Endothelial cell of umbilical vein (primary cell): ENCODE data around the gene FJX1. TPM values are rescaled to one million over a fixed set of nuclear protein-coding genes. Genes with fewer than 3 reads are reported as not detected.
A peak's percentile ranks its signal among the peaks of the same experiment; 100 is the strongest.

Source experiments
- BruUV-seq: library from RNA; stranded (reverse); fragments of 400-500 nt; replicated peaks from 2 replicates; lab custom pipeline; 2021; lab: Mats Ljungman, UMichigan
- CTCF ChIA-PET: fragments of 300-600, 350-600 bp; sonication (Branson Sonifier 250); formaldehyde crosslinking; loops from one replicate; lab custom pipeline; 2021; ENCODE audit warnings: antibody characterized with exemption, inconsistent platforms; lab: Charles Lee
- POLR2A ChIA-PET: fragments of 300-600, 350-600 bp; sonication (Branson Sonifier 250); formaldehyde crosslinking; loops from one replicate; lab custom pipeline; 2021; ENCODE audit warnings: antibody characterized with exemption, inconsistent platforms; lab: Charles Lee
- DNase-seq: peaks from one replicate; pipeline ENCODE4 v3.0.0-alpha.2; 2011; ENCODE audit warnings: low read depth, low spot score
- FAIRE-seq: peaks from 2 replicates; lab custom pipeline; 2011; peaks lifted over from hg19 to GRCh38; lab: Jason Lieb, UNC
- H2AFZ ChIP-seq: 2 replicates; pipeline ENCODE4 v1.6.0; 2012; ENCODE audit warnings: low read depth, low read length, control low read depth, inconsistent platforms
- H3K27ac ChIP-seq: 2 replicates; pipeline ENCODE4 v1.5.1; 2011; ENCODE audit warnings: low read depth, mild to moderate bottlenecking, control low read depth, low read length, moderate library complexity; ENCODE audit not compliant: insufficient read depth
- H3K27me3 ChIP-seq, 2 experiments: 2 replicates each; pipeline versions ENCODE4 v1.6.0 to v1.6.1; 2011; ENCODE audit warnings: low read length in 2 of 2, mixed read lengths in 1 of 2; ENCODE audit not compliant: control insufficient read depth in 2 of 2, insufficient read depth in 2 of 2
- H3K36me3 ChIP-seq, 2 experiments: 2 replicates in 1 of 2; 3 replicates in 1 of 2; pipeline ENCODE4 v1.5.1; 2011; ENCODE audit warnings: low read length in 2 of 2, mild to moderate bottlenecking in 1 of 2, moderate library complexity in 1 of 2; ENCODE audit not compliant: control insufficient read depth in 2 of 2, insufficient read depth in 2 of 2; ENCODE audit errors: extremely low read depth in 1 of 2
- H3K4me1 ChIP-seq: 3 replicates; pipeline ENCODE4 v1.5.1; 2011; ENCODE audit warnings: mild to moderate bottlenecking, low read length; ENCODE audit not compliant: control insufficient read depth, insufficient read depth; ENCODE audit errors: extremely low read depth
- H3K4me2 ChIP-seq: 2 replicates; pipeline ENCODE4 v1.6.1; 2011; ENCODE audit warnings: low read length, control low read depth, mixed read lengths; ENCODE audit not compliant: insufficient read depth
- H3K4me3 ChIP-seq, 3 experiments: fragments of 200-600 bp in 1 of 3; sonication (generic), shearing (Covaris generic) in 1 of 3; replicated peaks in 1 of 3; 2 replicates each; pipeline ENCODE4 v1.5.1; 2011 to 2016; ENCODE audit warnings: control low read depth in 3 of 3, low read length in 3 of 3, mild to moderate bottlenecking in 2 of 3, inconsistent platforms in 1 of 3, low read depth in 1 of 3, moderate library complexity in 1 of 3; ENCODE audit not compliant: insufficient read depth in 1 of 3
- H3K79me2 ChIP-seq: 2 replicates; pipeline ENCODE4 v1.6.0; 2012; ENCODE audit warnings: low read length, inconsistent platforms; ENCODE audit not compliant: control insufficient read depth, insufficient read depth
- H3K9ac ChIP-seq: replicated peaks from 2 replicates; pipeline ENCODE3; 2011; ENCODE audit warnings: low read length, control low read depth; ENCODE audit not compliant: insufficient read depth; ENCODE audit errors: extremely low read depth
- H3K9me1 ChIP-seq: replicated peaks from 3 replicates; pipeline ENCODE4 v1.6.0; 2011; ENCODE audit warnings: mild to moderate bottlenecking, low read length; ENCODE audit not compliant: control insufficient read depth, insufficient read depth; ENCODE audit errors: extremely low read depth
- H3K9me3 ChIP-seq: replicated peaks from 2 replicates; pipeline ENCODE4 v1.5.1; 2012; ENCODE audit warnings: low read length, inconsistent platforms; ENCODE audit not compliant: control insufficient read depth, insufficient read depth
- H4K20me1 ChIP-seq: replicated peaks from 2 replicates; pipeline ENCODE3; 2011; ENCODE audit warnings: mild to moderate bottlenecking, low read length; ENCODE audit not compliant: control insufficient read depth, insufficient read depth; ENCODE audit errors: extremely low read depth
- CTCF ChIP-seq, 2 donors: IDR thresholded peaks; 1 replicate in 1 of 2; 2 replicates in 1 of 2; pipeline ENCODE4 v1.5.1; 2011; ENCODE audit warnings: low read length in 2 of 2, mild to moderate bottlenecking in 2 of 2, moderate library complexity in 2 of 2, control low read depth in 1 of 2, inconsistent platforms in 1 of 2, low read depth in 1 of 2; ENCODE audit not compliant: insufficient read depth in 1 of 2; ENCODE audit errors: extremely low read depth in 1 of 2
- EZH2 ChIP-seq: IDR thresholded peaks from 2 replicates; pipeline ENCODE4 v1.6.1; 2012; ENCODE audit warnings: borderline replicate concordance, low read depth, mild to moderate bottlenecking, moderate library complexity, low read length, inconsistent platforms; ENCODE audit not compliant: severe bottlenecking
- FOS ChIP-seq: IDR thresholded peaks from 2 replicates; pipeline ENCODE4 v1.6.1; 2011; ENCODE audit warnings: mild to moderate bottlenecking, low read length, moderate library complexity, borderline replicate concordance; ENCODE audit not compliant: insufficient read depth
- GATA2 ChIP-seq: IDR thresholded peaks from 2 replicates; pipeline ENCODE4 v1.7.0; 2011; ENCODE audit warnings: low read depth, mild to moderate bottlenecking, moderate library complexity, mixed read lengths, low read length; ENCODE audit not compliant: insufficient read length, insufficient read depth
- JUN ChIP-seq: IDR thresholded peaks from 2 replicates; pipeline ENCODE4 v1.6.1; 2011; ENCODE audit warnings: borderline replicate concordance, low read depth; ENCODE audit not compliant: insufficient read length, insufficient read depth
- MAX ChIP-seq: IDR thresholded peaks from 2 replicates; pipeline ENCODE4 v1.6.1; 2011; ENCODE audit not compliant: insufficient read depth, insufficient read length
- MYC ChIP-seq: IDR thresholded peaks from one replicate; pipeline ENCODE4 v1.6.1; 2011; ENCODE audit warnings: mild to moderate bottlenecking, low read depth, low read length
- POLR2A ChIP-seq: IDR thresholded peaks from 2 replicates; pipeline ENCODE4 v1.6.1; 2012; ENCODE audit warnings: low read depth, mild to moderate bottlenecking, control low read depth, low read length
- POLR2AphosphoS5 ChIP-seq: IDR thresholded peaks from 2 replicates; pipeline ENCODE4 v1.6.1; 2012; ENCODE audit warnings: low read depth, mild to moderate bottlenecking, control low read depth, low read length, moderate library complexity; ENCODE audit not compliant: insufficient read depth
- dilution Hi-C: fragments of 300-500 bp; cut with MboI; formaldehyde crosslinking; loops from one replicate; pipeline ENCODE4 v1.15.0; 2019; ENCODE audit warnings: low sequenced_read_pairs; ENCODE audit not compliant: extremely low pct_ligation_motif_present
- intact Hi-C: fragments of 100-400 bp; cut with micrococcal nuclease; formaldehyde crosslinking; loops from one replicate; pipeline ENCODE4 v1.10.0; 2022
- polyA plus RNA-seq, 4 experiments: library from polyadenylated mRNA; depleted of rRNA in 3 of 4; stranded (reverse) in 3 of 4; unstranded in 1 of 4; fragments of >200 nt; gene quantifications; 2 replicates each; pipeline versions ENCODE4 v1.2.1 to v1.2.3, GENCODE V29; 2011 to 2012; ENCODE audit warnings: missing spikeins in 1 of 4
- total RNA-seq: library from RNA; stranded (reverse); gene quantifications from 2 replicates; pipeline ENCODE4 v1.2.3, GENCODE V29; 2021

Gene FJX1
- total and polyA plus RNA-seq, 2 donors (not counting 3 experiments of a cell fraction or from before 2014, with no cell fraction given), result 9.2 to 26.6 TPM

GRCh38 chr11:35664977-35665441 lies 46.7 kb downstream of the FJX1 start:
- intact Hi-C loops, result no loop called here

More at GRCh38 chr11:35664977-35665441, 46.7 kb downstream of the FJX1 start:
- Histone ChIP-seq H3K9me3 (no peaks in the 10 kb centered on the region), H3K4me3 (peak overlapping the region in 1 of 3 experiments; percentile 18), H3K36me3 (peaks cover 0 to 3% of the 10 kb centered on the region in 2 experiments), H2AFZ (no peak overlapping the region), H3K4me1 (peaks cover 29% of the 10 kb centered on the region), H4K20me1 (no peaks in the 10 kb centered on the region), H3K79me2 (peaks cover 52% of the 10 kb centered on the region), H3K27ac (no peak overlapping the region), H3K27me3 (no peaks in the 10 kb centered on the region), H3K9ac (no peak overlapping the region), H3K9me1 (no peaks in the 10 kb centered on the region), H3K4me2 (peak overlapping the region; percentile 80)
- TF ChIP-seq CTCF (IDR thresholded peaks at IDR 0.05; ENCODE audit: extremely low read depth in 1 of 2, insufficient read depth in 1 of 2, low read depth in 1 of 2, low read length in 2 of 2) (no peak), MAX (no peak), POLR2A (no peak), MYC (no peak), JUN (no peak), POLR2AphosphoS5 (no peak), FOS (no peak), GATA2 (no peak), EZH2 (no peak)
- FAIRE-seq (no peak), DNase-seq (no peak)
- CTCF ChIA-PET, result interaction anchor here (0.7 to 1.3 kb wide), 2 partner anchors 157 kb away, joined by 4 to 6 read pairs; no protein-coding TSS in a partner anchor
- dilution Hi-C loops, result no loop called here
- POLR2A ChIA-PET, result no interaction called here
- no TSS peak for BruUV-seq
